ENCODE measurements around the gene ZFYVE16. TPM values are rescaled to one million over a fixed set of nuclear protein-coding genes. Genes with fewer than 3 reads are reported as not detected.

Gene ZFYVE16
- total RNA-seq, 6 experiments from 2014 or later = 25.9 to 31.2 (median 28.8) TPM

DNA sequence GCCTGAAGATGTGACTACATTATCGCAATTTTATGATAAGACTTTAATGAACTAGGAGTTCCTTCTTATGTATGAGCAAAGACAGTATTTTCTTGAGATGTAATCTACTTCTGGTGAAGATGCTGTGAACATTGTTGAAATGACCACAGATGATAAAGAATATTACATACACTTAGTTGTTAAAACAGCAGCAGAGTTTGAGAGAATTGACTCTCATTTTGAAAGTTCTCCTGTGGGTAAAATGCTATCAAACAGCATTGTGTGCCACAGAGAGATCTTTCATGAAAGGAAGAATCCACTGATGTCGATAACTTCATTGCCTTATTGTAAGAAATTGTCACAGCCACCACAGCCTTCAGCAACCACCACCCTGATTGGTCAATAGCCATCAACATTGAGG, 88.0 kb downstream of the ZFYVE16 start:
- H3K4me1 Mint-ChIP-seq (ENCODE audit: low read depth) = no peaks in the 10 kb centered on the region
- no peak overlapping the region for H3K27ac Mint-ChIP-seq
- no peak overlapping the region for H3K4me3 Mint-ChIP-seq
- H3K9me3 Mint-ChIP-seq = no peaks in the 10 kb centered on the region; the same call in 1 of the 2 replicates
- TF ChIP-seq, protein P1, sequence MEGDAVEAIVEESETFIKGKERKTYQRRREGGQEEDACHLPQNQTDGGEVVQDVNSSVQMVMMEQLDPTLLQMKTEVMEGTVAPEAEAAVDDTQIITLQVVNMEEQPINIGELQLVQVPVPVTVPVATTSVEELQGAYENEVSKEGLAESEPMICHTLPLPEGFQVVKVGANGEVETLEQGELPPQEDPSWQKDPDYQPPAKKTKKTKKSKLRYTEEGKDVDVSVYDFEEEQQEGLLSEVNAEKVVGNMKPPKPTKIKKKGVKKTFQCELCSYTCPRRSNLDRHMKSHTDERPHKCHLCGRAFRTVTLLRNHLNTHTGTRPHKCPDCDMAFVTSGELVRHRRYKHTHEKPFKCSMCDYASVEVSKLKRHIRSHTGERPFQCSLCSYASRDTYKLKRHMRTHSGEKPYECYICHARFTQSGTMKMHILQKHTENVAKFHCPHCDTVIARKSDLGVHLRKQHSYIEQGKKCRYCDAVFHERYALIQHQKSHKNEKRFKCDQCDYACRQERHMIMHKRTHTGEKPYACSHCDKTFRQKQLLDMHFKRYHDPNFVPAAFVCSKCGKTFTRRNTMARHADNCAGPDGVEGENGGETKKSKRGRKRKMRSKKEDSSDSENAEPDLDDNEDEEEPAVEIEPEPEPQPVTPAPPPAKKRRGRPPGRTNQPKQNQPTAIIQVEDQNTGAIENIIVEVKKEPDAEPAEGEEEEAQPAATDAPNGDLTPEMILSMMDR (IDR thresholded peaks at IDR 0.05) = no peak
- DNase-seq = no peak
- H3K36me3 Mint-ChIP-seq (ENCODE audit: low read depth) = no peaks in the 10 kb centered on the region
- H3K27me3 Mint-ChIP-seq (ENCODE audit: insufficient read depth) = no peaks in the 10 kb centered on the region; the same call in 1 of the 2 replicates

DNA sequence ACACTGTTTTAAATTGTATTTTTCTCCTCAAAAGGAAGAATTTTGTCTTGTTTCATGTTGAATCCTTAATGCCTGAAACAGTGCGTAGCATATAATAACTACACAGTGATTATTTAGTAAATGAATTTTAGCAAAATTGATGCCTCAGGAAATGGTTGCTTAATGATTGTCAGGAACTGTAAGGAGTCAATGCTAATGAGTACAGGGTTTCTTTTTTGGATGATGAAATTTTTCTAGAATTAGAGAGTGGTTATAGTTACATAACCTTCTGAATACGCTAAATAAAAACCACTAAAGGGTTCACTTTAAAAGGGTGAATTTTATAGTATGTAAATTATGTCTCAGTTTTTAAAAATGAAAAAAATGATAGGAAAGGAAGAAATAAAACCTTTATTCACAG, 94.9 kb downstream of the ZFYVE16 start:
- H3K4me1 Mint-ChIP-seq (ENCODE audit: low read depth) = no peaks in the 10 kb centered on the region

DNA sequence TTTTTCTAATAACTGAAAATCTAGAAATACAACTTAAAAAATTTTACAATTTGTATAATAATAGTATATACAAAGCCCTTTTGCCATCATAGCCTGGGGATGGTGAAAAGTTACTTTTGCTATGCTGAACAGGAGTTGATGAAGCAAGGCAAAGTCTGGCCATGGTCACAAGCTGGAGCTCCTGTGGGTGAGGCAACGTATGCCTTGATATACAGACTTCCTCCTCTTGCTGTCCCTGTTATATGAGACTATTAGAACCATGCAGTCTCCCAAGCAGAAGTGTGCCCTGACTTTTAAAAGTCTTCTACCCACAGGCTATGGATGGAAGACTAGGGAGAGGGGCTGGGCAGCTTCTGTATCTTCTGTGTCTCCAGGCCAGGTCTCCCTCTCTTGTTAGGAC, 95.8 kb downstream of the ZFYVE16 start:
- Mint-ChIP-seq H3K27ac (no peak overlapping the region), H3K9me3 (no peaks in the 10 kb centered on the region), H3K4me1 (ENCODE audit: low read depth) (no peaks in the 10 kb centered on the region), H3K27me3 (ENCODE audit: insufficient read depth) (no peaks in the 10 kb centered on the region), H3K36me3 (ENCODE audit: low read depth) (no peaks in the 10 kb centered on the region), H3K4me3 (no peak overlapping the region)
- no peak for DNase-seq
- TF ChIP-seq, protein P1 (IDR thresholded peaks at IDR 0.05) = no peak

More for the DNA sequence above, 94.9 kb downstream of the ZFYVE16 start:
- no peaks in the 10 kb centered on the region for H3K36me3 Mint-ChIP-seq (ENCODE audit: low read depth)
- H3K4me3 Mint-ChIP-seq = no peak overlapping the region
- TF ChIP-seq, protein P1 (IDR thresholded peaks at IDR 0.05) = no peak
- no peaks in the 10 kb centered on the region for H3K9me3 Mint-ChIP-seq
- H3K27ac Mint-ChIP-seq = no peak overlapping the region
- no peaks in the 10 kb centered on the region for H3K27me3 Mint-ChIP-seq (ENCODE audit: insufficient read depth)
- no peak for DNase-seq

DNA sequence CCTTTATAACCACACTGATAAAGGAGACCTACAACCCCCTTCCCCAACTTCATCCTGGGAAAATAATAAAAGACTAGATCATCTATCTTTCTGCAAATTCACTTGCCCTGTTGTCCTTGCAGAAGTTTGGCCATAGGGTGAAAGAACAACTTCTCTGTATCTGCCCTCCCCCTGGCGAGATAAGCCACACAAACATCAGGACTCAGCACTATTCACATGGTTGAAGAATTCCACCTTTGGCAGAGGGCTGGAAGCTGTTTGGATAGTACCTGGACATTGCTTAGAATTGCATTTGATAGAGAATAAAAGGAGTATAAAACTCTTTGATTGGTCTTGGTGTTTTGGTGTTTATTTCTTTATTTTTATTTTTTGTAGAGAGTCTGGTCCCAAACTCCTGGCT, 97.0 kb downstream of the ZFYVE16 start:
- Mint-ChIP-seq H3K4me1 (ENCODE audit: low read depth) (no peaks in the 10 kb centered on the region), H3K4me3 (no peak overlapping the region), H3K36me3 (ENCODE audit: low read depth) (no peaks in the 10 kb centered on the region), H3K9me3 (no peaks in the 10 kb centered on the region), H3K27ac (no peak overlapping the region), H3K27me3 (ENCODE audit: insufficient read depth) (no peaks in the 10 kb centered on the region)
- DNase-seq = no peak
- TF ChIP-seq, protein P1 (IDR thresholded peaks at IDR 0.05) = no peak

DNA sequence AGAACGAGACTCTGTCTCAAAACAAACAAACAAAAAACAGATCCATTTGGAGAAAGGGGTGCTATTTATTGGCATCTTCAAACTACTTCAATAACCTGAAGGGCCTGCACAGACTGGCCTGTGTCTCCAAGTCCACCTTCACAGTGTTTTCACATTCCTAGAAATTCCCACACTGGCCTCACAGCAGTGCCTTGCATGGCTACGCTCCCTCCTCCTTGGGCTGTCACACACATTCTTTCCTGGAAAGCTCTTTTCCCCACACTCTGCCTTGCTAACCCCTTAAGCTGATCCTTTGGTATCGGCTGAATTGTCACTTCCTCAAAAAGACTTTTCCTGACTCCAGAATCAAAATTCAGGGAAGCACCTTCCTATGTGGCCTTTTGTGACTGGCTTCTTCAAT, 99.8 kb downstream of the ZFYVE16 start:
- no peaks in the 10 kb centered on the region for H3K9me3 Mint-ChIP-seq
- no peaks in the 10 kb centered on the region for H3K4me1 Mint-ChIP-seq (ENCODE audit: low read depth)
- no peaks in the 10 kb centered on the region for H3K36me3 Mint-ChIP-seq (ENCODE audit: low read depth)
- TF ChIP-seq, protein P1 (IDR thresholded peaks at IDR 0.05) = no peak
- no peaks in the 10 kb centered on the region for H3K27me3 Mint-ChIP-seq (ENCODE audit: insufficient read depth)
- no peak overlapping the region for H3K27ac Mint-ChIP-seq
- DNase-seq = no peak
- H3K4me3 Mint-ChIP-seq = no peak overlapping the region

DNA sequence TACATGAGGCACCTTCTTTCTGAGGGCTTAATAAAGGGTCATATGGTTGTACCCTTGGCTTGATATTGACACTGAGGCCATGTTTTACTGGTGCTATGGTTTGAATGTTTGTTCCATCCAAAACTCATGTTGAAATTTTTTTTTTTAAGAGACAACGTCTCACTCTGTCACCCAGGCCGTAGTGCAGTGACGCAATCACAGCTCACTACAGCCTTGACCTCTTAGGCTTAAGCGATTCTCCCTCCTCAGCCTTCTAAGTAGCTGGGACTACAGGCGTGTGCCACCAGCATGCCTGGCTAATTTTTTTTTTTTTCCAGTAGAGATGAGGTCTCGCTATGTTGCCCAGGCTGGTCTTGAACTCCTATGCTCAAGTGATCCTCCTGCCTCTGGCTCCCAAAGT, 101.0 kb downstream of the ZFYVE16 start:
- peaks cover 4% of the 10 kb centered on the region; the same call in 1 of the 2 replicates for H3K36me3 Mint-ChIP-seq (ENCODE audit: low read depth)
- no peak for DNase-seq
- H3K27me3 Mint-ChIP-seq (ENCODE audit: insufficient read depth) = no peaks in the 10 kb centered on the region

More for the DNA sequence above, 101.0 kb downstream of the ZFYVE16 start:
- Mint-ChIP-seq H3K27ac (no peak overlapping the region), H3K9me3 (no peaks in the 10 kb centered on the region), H3K4me3 (no peak overlapping the region), H3K4me1 (ENCODE audit: low read depth) (no peaks in the 10 kb centered on the region)
- TF ChIP-seq, protein P1 (IDR thresholded peaks at IDR 0.05) = no peak
